Measurements from ENCODE around the gene TNFRSF25. TPM values are rescaled to one million over a fixed set of nuclear protein-coding genes. Genes with fewer than 3 reads are reported as not detected.

TNFRSF25 gene
- total RNA-seq, 1 donor from 2014 or later = 29.4 TPM

DNA sequence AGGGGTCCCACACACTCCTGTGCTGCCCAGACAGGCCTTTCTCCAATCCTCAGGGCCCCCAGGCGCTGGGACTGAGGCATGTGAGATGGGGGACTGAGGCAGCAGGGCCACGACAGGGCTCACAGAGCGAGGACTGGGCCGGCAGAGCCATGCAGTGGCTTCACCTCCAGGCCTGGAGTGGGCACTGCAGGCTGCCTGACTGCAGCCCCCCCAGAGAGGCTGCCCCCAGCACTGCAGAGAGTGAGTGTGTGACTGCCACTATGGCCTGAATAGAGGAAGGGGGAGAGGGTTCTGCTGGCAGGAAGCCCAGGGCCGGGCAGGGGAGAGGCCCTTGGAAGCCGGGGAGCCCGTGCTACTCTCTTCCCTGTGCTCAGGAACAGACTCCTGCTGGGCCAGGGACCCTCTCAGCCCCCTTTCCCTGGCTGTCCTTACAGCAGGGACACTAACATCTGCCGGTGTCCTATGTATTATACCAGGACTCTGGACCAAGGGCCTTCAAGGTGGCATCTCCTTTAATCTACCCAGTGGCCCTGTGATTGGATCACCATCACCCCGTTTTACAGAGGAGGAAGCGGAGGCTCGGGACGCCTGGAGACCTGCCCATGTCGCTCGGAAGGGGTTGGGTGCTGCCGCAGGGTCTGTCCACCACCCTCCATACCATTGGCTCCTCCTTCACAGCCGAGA, 45.7 kb upstream of the TNFRSF25 start:
- no peak overlapping the region for H3K27ac Mint-ChIP-seq
- H3K4me1 Mint-ChIP-seq (ENCODE audit: unreplicated experiment) = peaks cover 10% of the 10 kb centered on the region
- no peaks in the 10 kb centered on the region for H3K27me3 Mint-ChIP-seq
- TF ChIP-seq, protein P1, sequence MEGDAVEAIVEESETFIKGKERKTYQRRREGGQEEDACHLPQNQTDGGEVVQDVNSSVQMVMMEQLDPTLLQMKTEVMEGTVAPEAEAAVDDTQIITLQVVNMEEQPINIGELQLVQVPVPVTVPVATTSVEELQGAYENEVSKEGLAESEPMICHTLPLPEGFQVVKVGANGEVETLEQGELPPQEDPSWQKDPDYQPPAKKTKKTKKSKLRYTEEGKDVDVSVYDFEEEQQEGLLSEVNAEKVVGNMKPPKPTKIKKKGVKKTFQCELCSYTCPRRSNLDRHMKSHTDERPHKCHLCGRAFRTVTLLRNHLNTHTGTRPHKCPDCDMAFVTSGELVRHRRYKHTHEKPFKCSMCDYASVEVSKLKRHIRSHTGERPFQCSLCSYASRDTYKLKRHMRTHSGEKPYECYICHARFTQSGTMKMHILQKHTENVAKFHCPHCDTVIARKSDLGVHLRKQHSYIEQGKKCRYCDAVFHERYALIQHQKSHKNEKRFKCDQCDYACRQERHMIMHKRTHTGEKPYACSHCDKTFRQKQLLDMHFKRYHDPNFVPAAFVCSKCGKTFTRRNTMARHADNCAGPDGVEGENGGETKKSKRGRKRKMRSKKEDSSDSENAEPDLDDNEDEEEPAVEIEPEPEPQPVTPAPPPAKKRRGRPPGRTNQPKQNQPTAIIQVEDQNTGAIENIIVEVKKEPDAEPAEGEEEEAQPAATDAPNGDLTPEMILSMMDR (conservative IDR thresholded peaks at IDR 0.05) = no peak
- H3K4me3 Mint-ChIP-seq = no peak overlapping the region
- H3K9me3 Mint-ChIP-seq = no peaks in the 10 kb centered on the region
- H3K36me3 Mint-ChIP-seq = no peaks in the 10 kb centered on the region
- DNase-seq (ENCODE audit: extremely low spot score, unreplicated experiment) = no peak

DNA sequence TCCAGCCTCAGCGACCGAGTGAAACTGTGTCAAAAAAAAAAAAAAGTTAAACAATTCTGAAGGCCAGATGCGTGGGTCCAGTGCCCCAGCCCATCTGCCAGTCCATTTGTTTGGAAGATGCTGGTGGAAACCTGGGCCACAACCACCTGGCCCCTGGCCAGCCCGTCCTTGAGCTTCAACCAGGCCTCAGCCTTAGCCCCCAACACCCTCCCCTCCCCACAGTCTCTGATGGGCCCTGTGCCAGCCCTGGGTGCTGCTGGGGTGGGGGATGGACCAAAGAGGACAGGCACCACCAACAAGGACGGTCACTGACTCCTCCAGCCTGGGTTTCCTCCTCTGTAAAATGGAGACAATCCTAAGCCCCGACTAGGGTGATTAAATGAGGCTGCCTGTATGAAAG, 45.1 kb upstream of the TNFRSF25 start:
- peaks cover 13% of the 10 kb centered on the region for H3K4me1 Mint-ChIP-seq (ENCODE audit: unreplicated experiment)
- no peaks in the 10 kb centered on the region for H3K36me3 Mint-ChIP-seq
- H3K27ac Mint-ChIP-seq = no peak overlapping the region
- H3K4me3 Mint-ChIP-seq = no peak overlapping the region
- no peaks in the 10 kb centered on the region for H3K27me3 Mint-ChIP-seq
- no peaks in the 10 kb centered on the region for H3K9me3 Mint-ChIP-seq
- DNase-seq (ENCODE audit: extremely low spot score, unreplicated experiment) = no peak
- TF ChIP-seq, protein P1 (conservative IDR thresholded peaks at IDR 0.05) = no peak

DNA sequence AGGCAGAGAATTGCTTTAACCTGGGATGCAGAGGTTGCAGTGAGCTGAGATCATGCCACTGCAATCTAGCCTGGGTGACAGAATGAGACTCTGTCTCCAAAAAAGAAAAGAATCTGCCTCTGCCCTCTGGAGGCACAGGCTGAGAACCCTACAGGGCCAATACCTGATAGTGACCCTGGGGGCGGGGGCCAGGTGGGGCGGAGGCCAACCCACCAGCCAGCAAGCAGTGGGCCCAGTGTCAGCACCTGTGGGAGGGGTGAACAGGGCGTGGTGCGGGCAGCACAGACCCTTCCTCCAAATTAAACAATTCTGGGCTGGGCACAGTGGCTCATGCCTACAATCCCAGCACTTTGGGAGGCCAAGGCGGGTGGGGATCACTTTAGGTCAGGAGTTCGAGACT, 44.5 kb upstream of the TNFRSF25 start:
- TF ChIP-seq, protein P1 (conservative IDR thresholded peaks at IDR 0.05) = no peak
- no peaks in the 10 kb centered on the region for H3K9me3 Mint-ChIP-seq
- no peak overlapping the region for H3K4me3 Mint-ChIP-seq
- no peak for DNase-seq (ENCODE audit: extremely low spot score, unreplicated experiment)
- no peaks in the 10 kb centered on the region for H3K27me3 Mint-ChIP-seq
- no peak overlapping the region for H3K27ac Mint-ChIP-seq
- H3K36me3 Mint-ChIP-seq = no peaks in the 10 kb centered on the region
- peaks cover 13% of the 10 kb centered on the region for H3K4me1 Mint-ChIP-seq (ENCODE audit: unreplicated experiment)

DNA sequence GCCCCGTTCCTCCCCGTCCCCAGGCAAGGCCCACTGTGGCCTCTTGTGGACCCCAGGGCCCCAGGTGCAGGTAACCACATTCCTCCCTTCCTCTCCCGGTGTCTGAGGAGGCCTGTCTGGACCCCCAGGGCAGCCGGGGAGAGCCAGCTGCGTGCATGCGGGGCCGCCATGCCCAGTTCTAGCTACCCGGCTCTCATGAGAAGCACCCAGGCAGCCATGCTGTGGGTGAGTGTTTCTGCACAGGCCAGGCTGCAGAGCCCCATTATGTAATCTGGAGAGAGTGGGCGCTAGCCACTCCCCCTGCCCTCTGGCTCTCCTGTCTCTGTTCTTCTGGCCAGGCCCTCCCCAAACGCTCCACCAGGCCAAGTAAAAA, 43.9 kb upstream of the TNFRSF25 start:
- no peak for DNase-seq (ENCODE audit: extremely low spot score, unreplicated experiment)
- no peak overlapping the region for H3K27ac Mint-ChIP-seq
- TF ChIP-seq, protein P1 (conservative IDR thresholded peaks at IDR 0.05) = no peak
- no peaks in the 10 kb centered on the region for H3K36me3 Mint-ChIP-seq
- no peaks in the 10 kb centered on the region for H3K27me3 Mint-ChIP-seq
- no peak overlapping the region for H3K4me3 Mint-ChIP-seq
- no peaks in the 10 kb centered on the region for H3K9me3 Mint-ChIP-seq
- peaks cover 13% of the 10 kb centered on the region for H3K4me1 Mint-ChIP-seq (ENCODE audit: unreplicated experiment)

DNA sequence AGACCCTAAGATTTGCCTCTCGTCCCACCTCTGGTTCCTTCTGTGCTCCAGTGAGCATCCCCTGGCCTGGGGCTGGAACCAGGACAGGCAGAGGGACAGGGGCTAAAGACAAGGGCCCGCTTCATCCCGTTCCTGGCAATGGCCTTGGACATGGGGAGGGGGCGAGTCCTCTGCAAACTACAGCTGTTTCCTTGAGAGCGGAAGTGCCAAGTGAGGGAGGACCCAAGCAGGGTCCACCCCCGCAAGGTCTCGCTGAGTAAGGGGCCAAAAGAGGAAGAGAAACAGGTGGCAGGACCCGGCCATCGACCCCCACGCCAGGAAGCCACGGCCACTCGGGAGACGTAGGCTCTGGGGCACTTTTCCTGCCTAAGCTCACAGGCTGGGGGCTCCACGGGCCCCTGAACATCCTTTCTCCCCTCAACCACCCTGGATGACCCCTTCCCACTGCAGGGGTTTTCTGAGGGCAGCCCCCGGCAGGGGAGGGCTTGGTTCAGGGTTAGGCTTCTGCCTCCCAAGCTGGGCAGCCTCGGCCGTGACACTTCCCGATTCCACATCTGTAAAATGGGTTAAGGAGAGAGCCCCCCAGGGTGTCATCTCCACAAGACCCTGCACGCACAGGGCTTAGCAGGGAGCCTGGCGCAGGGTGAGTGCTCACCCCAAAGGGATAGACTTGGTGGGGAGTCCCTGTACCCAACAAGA, 43.4 kb upstream of the TNFRSF25 start:
- no peaks in the 10 kb centered on the region for H3K9me3 Mint-ChIP-seq
- H3K27ac Mint-ChIP-seq = no peak overlapping the region
- no peak overlapping the region for H3K4me3 Mint-ChIP-seq
- DNase-seq (ENCODE audit: extremely low spot score, unreplicated experiment) = no peak
- TF ChIP-seq, protein P1 (conservative IDR thresholded peaks at IDR 0.05) = no peak
- no peaks in the 10 kb centered on the region for H3K36me3 Mint-ChIP-seq
- H3K4me1 Mint-ChIP-seq (ENCODE audit: unreplicated experiment) = peaks cover 13% of the 10 kb centered on the region
- H3K27me3 Mint-ChIP-seq = no peaks in the 10 kb centered on the region
